Measurements from ENCODE around the gene CTPS2.
"Not testable (repeated sequence)": the region's sequence is repeated elsewhere in the genome, so short reads cannot be mapped to it uniquely, and the experiment has no call there.

The CTPS2 gene

DNA sequence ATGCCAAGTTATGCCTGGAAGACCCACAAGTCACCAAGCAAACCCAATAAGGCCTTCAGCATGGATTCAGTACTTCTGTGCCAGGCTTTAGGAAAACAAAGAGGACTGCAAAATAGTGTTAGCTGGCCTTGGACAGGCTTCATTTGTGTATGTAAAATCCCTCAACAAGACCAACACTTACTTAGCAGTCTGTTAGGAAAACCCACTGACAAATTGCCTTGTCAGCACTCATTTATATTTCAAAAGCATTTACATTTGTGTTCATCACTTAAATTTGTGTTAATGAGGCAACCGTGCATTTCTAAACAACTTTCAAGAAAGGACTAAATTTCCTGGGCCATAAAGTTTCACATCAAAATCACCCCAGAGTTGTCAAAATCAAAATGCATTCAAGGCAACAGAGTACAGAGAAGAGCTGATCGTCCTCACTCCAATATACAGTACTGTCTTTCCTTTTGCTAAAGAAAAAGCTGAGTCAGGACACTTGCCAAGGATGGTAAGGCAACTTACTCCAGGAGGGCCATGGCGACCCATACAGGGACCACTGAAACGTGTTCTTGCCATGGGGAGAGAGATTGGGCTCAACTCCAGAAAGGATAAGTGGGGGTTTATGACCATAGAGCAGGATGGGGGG lies 61.0 kb downstream of the CTPS2 start:
- DNase-seq: no peak

DNA sequence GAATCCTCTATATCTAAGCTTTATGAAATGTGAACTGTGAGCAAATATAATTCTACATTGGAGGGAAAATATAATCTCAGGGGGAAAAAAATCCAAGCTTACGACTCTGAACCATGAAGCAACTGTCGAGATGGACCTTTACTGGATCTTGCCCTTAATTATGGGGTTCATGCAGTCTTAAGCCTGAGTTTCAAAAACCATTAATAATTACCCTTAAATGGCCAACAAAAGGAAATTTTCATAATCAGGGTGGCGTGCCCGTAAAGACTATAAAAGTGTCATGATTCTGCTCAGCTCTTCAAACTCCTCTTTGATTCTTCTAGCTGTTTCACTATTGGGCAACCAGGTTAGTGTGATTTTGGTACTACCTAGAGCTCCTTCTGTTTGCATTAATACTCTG lies 62.6 kb downstream of the CTPS2 start, which contains the start of gene S100G:
S100G (plus strand) TSS at position 301 of the 400 bp plus-strand sequence. CDS start 849 bp downstream, outside the sequence.
- no peak for DNase-seq

DNA sequence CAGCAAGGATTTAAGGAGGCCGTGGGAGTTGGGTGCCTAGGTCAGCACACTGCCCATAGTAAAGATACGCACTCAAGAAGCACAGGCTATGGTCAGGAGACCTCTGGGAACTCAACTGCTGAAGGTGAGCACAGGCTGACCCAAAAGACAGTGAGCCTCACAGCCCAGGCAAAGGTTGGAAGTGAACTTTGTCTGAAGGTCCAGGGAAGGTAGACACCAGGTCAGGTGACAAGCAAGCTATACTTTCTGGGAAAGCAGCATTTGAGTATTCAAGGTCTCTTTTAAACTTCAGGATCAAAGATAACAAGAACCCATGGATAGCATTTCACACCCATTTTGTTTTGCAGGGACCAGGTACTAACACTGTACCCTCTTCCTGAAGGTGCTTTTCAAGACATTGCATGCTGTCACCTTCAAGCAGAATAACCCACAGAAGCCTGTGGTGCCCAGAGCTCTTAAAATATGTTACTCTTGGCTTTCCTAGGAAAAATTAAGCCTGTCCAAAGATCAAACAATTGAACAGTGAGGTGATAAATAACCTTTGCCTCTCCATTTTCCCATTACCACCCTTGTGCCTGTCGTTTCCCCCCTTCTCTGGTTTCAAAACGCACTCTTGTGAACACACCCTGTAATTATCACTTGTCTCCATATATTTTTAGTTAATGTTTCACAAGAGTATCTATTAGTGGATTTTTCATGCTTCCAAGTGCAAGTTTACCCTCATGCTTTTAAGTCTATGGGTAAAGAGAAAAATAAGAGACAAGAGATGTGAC lies 65.9 kb downstream of the CTPS2 start:
- DNase-seq: no peak

GRCh38 chrX:16643176-16643575 lies 69.3 kb downstream of the CTPS2 start:
- no peak for DNase-seq

DNA sequence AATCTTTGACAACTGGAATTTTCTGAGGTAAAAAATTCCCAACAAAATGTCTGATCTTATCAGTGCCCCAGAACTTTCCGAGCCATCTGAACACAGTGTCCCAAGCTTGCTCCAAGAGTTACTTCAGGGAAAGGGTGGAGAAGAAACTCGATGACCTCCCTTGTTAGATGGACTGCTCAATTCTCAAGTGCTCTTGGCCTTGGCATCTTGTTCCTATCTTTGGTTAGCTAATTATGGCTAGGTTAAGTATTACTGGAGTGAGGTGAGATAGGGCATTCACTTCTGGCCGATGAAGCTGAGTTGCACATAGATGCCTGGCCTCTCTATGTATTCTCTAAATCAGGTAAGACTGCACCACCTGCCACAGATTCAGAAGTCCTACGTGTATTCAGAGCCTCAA lies 71.6 kb downstream of the CTPS2 start:
- DNase-seq: no peak

- DNase-seq: no peak
Observed at GRCh38 chrX:16639966-16640365, 72.5 kb downstream of the CTPS2 start.

DNA sequence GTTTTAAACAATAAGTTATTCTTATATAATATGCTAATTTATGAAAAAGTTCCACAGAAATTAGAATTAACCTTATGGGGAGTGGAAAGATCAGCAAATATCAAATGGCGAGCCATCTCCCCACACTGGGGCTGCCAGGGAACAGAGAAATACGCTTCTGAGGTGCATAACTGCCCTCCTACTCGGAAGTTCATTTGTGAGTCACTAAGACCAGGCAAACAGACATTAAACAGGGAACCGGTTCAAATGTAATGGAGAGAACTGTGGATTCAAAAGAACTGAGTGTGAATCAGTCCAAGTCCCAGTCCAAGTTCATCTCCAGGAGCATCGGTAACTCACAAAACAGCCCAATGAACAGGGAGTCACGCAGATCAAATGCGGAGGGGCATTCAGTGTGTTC lies 73.9 kb downstream of the CTPS2 start:
- DNase-seq: no peak

- DNase-seq: no peak
Observed at GRCh38 chrX:16635596-16635995, 76.9 kb downstream of the CTPS2 start.

- DNase-seq: no peak
Observed at GRCh38 chrX:16635040-16635439, 77.4 kb downstream of the CTPS2 start.

- DNase-seq: no peak
Observed at GRCh38 chrX:16633754-16634153, 78.7 kb downstream of the CTPS2 start.

DNA sequence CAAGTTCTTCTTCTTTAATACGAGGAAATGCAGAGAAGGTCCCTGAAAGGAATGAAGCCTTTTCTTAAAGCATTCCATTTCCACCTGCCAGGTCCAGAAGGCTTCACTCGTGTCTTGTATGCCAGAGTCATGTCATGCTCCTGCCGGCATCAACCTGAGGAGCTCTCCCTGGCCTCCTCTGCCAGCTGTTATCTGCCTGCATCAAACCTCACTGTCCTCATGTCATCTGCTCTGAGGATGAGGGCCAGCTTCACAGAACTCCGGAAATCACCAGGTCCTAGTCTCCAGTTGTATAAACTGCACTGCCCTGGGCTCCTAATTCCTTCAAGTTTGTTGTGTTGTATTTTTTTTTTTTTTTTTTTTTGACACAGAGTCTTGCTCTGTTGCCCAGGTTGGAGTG lies 82.6 kb downstream of the CTPS2 start:
- DNase-seq: no peak

DNA sequence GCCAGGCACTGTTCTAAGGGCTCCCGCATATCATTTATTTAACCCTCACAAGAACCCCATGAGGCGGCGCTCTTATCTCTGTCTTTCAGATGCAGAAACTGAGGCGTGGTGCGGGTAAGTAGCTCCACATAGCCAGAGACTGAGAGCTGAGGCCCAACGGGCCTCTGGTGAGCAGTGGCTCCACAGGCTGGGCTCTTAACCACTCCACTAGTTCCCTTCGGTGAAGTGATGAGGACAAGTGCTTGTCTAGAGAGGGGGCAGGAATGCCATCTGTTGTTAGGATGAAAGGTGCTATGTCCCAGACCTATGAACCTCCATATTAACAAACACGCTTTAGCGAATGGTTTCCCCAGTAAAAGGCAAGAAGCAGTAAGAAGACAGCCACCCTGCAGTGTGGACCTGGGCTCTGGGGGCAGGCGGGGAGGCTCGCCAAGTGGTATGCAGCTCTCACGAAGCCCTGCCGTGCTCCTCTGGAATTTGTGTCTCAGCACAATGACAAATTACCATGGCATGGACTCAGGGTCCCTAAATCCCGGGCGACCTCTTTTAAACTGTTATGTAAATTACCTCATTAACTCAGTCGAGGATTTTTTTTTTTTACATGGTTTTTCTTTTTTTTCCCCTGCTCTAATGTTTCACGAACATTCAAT lies 83.4 kb downstream of the CTPS2 start:
- no peak for DNase-seq

DNA sequence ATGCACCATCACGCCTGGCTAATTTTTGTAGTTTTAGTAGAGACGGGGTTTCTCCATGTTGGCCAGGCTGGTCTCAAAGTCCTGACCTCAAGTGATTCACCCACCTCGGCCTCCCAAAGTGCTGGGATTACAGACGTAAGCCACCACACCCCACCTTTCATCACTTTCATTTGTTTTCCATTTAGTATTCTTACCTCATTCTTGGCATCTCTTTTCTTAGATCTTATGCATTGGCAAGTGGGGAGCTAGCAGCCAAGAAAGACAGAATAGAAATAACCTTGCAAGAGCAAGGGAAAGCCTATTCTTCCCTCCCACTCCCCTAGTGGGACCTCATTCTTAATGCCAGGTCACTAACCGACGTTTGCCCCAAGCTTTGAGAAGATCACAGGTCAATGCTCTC lies 84.0 kb downstream of the CTPS2 start:
- not testable (repeated sequence) for DNase-seq

DNA sequence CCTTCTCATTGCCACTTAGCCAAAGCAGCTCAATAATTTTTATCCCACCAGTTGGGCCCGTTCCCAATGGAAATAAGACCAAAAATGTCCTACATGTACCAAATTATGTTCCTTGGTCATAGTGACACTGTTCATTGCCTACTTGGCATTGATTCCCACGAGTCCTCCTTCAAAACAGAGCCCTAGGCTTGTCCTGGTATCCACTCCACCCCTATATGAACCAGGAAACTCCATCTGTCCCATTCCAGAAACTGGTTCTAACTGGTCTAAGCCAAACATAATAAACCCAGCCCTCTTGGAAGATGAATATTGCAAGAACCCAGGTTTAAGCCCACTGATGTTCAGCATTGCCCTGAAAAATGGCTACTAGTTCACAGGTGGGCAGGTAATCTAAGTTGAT lies 93.4 kb downstream of the CTPS2 start:
- DNase-seq: no peak

DNA sequence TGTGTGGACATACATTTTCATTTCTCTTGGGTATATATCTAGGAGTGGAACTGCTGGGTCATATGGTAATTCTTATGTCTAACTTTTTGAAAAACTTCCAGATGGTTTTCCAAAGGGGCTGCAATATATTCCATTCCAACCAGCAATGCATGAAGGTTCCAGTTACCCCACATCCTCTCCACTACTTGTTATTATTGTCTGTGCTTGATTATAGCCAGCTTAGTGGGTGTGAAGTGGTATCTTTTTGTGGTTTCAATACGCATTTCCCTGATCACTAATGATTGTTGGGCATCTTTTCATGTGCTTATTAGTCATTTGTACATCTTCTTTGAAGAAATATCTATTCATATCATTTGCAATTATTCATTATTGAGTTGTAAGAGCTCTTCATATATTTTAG lies 94.0 kb downstream of the CTPS2 start:
- DNase-seq: no peak

DNA sequence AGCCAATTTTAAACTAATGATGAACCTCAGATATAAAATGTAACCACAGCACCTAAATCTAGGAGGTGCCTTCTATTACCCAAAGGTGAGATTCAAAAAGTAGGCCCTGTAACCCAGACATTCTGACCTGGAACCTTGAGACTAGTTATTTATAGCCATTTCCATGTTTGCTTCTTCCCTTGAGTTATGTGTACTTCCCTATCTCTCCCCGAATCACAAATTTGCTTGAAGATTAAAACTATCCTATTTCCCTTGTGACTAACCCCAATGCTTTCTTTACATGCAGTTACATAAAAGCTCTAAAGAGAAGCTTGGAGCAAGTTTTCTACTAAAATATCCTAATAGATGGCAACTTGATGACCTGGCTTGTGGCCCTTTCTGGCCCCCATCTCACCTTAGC lies 95.1 kb downstream of the CTPS2 start:
- no peak for DNase-seq

DNA sequence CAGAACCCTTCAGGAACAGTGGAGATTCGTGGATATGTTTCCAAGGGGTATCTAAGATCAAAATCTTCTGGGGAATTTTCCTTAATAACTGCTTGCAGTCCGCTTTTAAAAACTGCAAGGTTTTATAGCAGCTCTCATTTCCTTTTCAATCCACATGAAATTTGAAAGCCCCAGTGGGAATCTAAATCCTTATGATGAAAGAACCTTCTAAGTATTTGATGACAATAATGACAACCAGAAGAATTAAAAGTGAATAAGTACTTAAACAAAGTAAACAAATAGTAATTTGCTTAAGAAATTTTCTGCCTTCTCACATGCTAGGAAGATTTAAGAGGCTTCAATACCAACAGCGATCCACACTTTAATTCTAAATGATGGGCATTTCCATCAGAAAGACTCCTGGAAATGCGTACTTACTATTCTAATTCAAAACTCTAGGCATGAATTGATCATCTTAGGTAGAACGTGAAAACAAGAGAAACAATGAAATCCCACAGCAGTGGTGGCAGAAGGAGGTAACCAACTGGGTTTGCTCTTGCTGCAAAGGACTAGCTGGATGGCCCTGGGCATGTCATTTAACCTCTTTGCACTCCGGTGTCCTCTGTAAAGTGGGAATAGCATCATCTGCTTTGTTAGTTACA lies 100.1 kb downstream of the CTPS2 start:
- DNase-seq: no peak

- DNase-seq: not testable (repeated sequence)
Observed at GRCh38 chrX:16610654-16611053, 101.8 kb downstream of the CTPS2 start.

GRCh38 chrX:16610121-16610621 lies 102.3 kb downstream of the CTPS2 start:
- no peak for DNase-seq

DNA sequence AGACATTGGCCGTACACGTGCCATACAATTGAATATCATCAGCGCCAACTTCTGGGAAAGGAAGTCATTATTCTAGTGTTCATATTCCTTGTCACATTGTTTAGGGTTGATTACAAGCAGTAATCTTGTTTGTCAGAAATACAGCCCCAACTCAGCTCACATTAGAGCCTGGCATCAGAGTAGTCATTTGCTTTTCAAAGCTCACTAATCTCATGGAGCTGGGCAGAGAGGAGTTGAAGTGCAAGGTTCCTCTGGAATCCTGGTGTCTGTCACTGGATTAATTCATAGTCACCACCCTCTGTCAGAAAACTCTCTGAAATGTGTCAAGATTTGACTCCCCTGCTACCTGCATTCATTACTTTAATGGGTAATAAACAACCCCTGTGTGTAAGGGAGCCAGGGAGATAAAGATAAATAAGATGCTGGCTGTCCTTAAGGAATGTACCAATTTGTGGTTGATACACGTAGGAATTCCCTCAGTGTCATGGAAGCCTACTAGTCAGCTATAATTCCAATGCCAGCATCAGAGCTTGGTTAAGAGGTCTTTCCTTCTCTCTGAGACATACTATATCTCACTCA lies 106.2 kb downstream of the CTPS2 start:
- no peak for DNase-seq

- DNase-seq: no peak
Observed at GRCh38 chrX:16604337-16604736, 108.1 kb downstream of the CTPS2 start.

- DNase-seq: no peak
Observed at GRCh38 chrX:16603822-16604221, 108.6 kb downstream of the CTPS2 start.

- not testable (repeated sequence) for DNase-seq
Observed at GRCh38 chrX:16603235-16603634, 109.2 kb downstream of the CTPS2 start.

Data from CD4-positive, alpha-beta T cell treated with Interleukin-1 beta for 1 hour (primary cell).